ENCODE data around the gene STK31.
"Not testable (repeated sequence)": the region's sequence is repeated elsewhere in the genome, so short reads cannot be mapped to it uniquely, and the experiment has no call there.

Gene STK31

GRCh38 chr7:23804707-23805106, 94.7 kb downstream of the STK31 start:
- DNase-seq, result no peak

GRCh38 chr7:23808421-23808820, 98.4 kb downstream of the STK31 start:
- no peak for DNase-seq

GRCh38 chr7:23810099-23810498, 100.1 kb downstream of the STK31 start:
- no peak for DNase-seq

GRCh38 chr7:23811540-23811939, 101.5 kb downstream of the STK31 start:
- DNase-seq, result no peak

GRCh38 chr7:23828125-23828524, 118.1 kb downstream of the STK31 start:
- not testable (repeated sequence) for DNase-seq

- DNase-seq, result not testable (repeated sequence)
Measured at GRCh38 chr7:23832733-23833132, 122.7 kb downstream of the STK31 start.

GRCh38 chr7:23833405-23833804, 123.4 kb downstream of the STK31 start:
- no peak for DNase-seq

- DNase-seq, result not testable (repeated sequence)
Measured at GRCh38 chr7:23844837-23845236, 134.8 kb downstream of the STK31 start.

GRCh38 chr7:23852135-23852534, 142.1 kb downstream of the STK31 start:
- no peak for DNase-seq

GRCh38 chr7:23852988-23853387, 143.0 kb downstream of the STK31 start:
- no peak for DNase-seq

- no peak for DNase-seq
Measured at GRCh38 chr7:23863209-23863787, 153.3 kb downstream of the STK31 start.

GRCh38 chr7:23864973-23865372, 155.0 kb downstream of the STK31 start:
- no peak for DNase-seq

- no peak for DNase-seq
Measured at GRCh38 chr7:23873306-23873705, 163.3 kb downstream of the STK31 start.

- not testable (repeated sequence) for DNase-seq
Measured at GRCh38 chr7:23876526-23876925, 166.5 kb downstream of the STK31 start.
